ENCODE results near the gene TRMO. TPM values are rescaled to one million over a fixed set of nuclear protein-coding genes. Genes with fewer than 3 reads are reported as not detected.

Gene TRMO
- total and polyA plus RNA-seq, 9 of the 15 experiments (the other 6 are each of a cell fraction or from before 2014, with no cell fraction given), result 5.6 to 22.4 (median 16.2) TPM

DNA sequence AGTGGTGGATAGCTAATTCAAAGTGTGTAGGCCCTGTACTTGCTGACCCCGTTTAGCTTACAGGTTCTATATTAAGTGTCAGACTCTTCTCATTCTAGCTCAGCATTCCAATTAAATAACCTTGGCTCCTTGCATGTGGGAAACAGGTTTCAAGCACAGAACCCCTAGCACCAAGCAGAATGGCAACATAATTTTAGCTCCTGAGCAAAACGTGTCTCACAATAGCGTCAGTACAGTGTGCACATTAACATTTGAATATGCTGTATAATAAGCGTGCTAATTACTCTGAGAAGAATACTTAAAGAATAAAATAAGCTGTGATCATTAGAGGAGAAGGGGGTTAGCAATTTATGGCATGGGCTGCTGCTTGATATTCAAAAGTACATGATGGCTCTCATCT lies 39.8 kb upstream of the TRMO start:
- Histone ChIP-seq H4K20me1 (replicated peaks; ENCODE audit: control insufficient read depth, insufficient read depth, low read length) (no peaks in the 10 kb centered on the region), H3K9me3 (replicated peaks; ENCODE audit: control insufficient read depth, insufficient read depth, low read depth, low read length) (no peaks in the 10 kb centered on the region), H3K36me3 (ENCODE audit: control insufficient read depth, insufficient read depth, low read length) (no peaks in the 10 kb centered on the region), H3K9ac (ENCODE audit: insufficient read depth in 1 of 2, low read depth in 2 of 2, low read length in 2 of 2) (peak overlapping the region; percentile 62), H3K27ac (ENCODE audit: extremely low read depth, low read depth, low read length) (peak overlapping the region; percentile 83), H2AFZ (ENCODE audit: low read depth, low read length) (peak overlapping the region; percentile 86), H3K4me3 (no peak overlapping the region), H3K9me1 (ENCODE audit: control insufficient read depth, insufficient read depth, low read length) (no peaks in the 10 kb centered on the region), H3K4me1 (replicated peaks in 1 of 2; ENCODE audit: control insufficient read depth in 2 of 2, insufficient read depth in 2 of 2, low read length in 2 of 2) (peaks cover 45 to 62% of the 10 kb centered on the region in 2 experiments), H3K4me2 (ENCODE audit: insufficient read depth, low read length) (peak overlapping the region; percentile 35), H3K27me3 (ENCODE audit: control insufficient read depth in 2 of 2, insufficient read depth in 2 of 2, low read length in 2 of 2) (no peaks in the 10 kb centered on the region), H3K79me2 (ENCODE audit: control insufficient read depth, insufficient read depth, low read length) (peaks cover 21% of the 10 kb centered on the region; the same call in 2 of the 3 replicates)
- no peak for FAIRE-seq
- BruUV-seq (replicated peaks), result no TSS peak
- in situ Hi-C loops (cut with MboI), result no loop called here
- POLR2A ChIA-PET, result interaction anchor here (0.7 to 3.0 kb wide), 7 partner anchors 10 to 130 kb away, joined by 3 to 27 read pairs (median 6); partner anchors contain the start of genes ANP32B and NANS
- CTCF ChIA-PET (ENCODE audit: low intra/inter-chr PET ratio), result no interaction called here
- DNase-seq (ENCODE audit: extremely low read depth in 1 of 4, low spot score in 3 of 4), result peak in 1 of 4 experiments; percentile 16
- WGBS (ENCODE audit: insufficient coverage, low coverage, missing lambda C conversion rate), result 38% methylated on average over 4 of the region's 4 CpGs
- no peak for ATAC-seq
- intact Hi-C loops (cut with micrococcal nuclease), result no loop called here
- TF ChIP-seq MECOM (CRISPR knock-in tag; IDR thresholded peaks at IDR 0.05) (0 out of 2 replicates have a peak, but pooled peaks have one; percentile 7), POLR2A (conservative IDR thresholded peaks at IDR 0.05) (no peak), NFRKB (IDR thresholded peaks at IDR 0.05; ENCODE audit: low read depth) (0 out of 2 replicates have a peak, but pooled peaks have one; percentile 20), ZC3H4 (CRISPR knock-in tag; IDR thresholded peaks at IDR 0.05; ENCODE audit: borderline replicate concordance) (no peak), ZFX (CRISPR knock-in tag; IDR thresholded peaks at IDR 0.05) (peak; percentile 27; the same call in 1 of the 2 replicates)
- TF ChIP-seq, protein P1, sequence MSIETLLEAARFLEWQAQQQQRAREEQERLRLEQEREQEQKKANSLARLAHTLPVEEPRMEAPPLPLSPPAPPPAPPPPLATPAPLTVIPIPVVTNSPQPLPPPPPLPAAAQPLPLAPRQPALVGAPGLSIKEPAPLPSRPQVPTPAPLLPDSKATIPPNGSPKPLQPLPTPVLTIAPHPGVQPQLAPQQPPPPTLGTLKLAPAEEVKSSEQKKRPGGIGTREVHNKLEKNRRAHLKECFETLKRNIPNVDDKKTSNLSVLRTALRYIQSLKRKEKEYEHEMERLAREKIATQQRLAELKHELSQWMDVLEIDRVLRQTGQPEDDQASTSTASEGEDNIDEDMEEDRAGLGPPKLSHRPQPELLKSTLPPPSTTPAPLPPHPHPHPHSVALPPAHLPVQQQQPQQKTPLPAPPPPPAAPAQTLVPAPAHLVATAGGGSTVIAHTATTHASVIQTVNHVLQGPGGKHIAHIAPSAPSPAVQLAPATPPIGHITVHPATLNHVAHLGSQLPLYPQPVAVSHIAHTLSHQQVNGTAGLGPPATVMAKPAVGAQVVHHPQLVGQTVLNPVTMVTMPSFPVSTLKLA (conservative IDR thresholded peaks at IDR 0.05), result 0 out of 4 replicates have a peak, but pooled peaks of 1 of the 2 experiments have one; percentile 20
